ENCODE results near the gene CCBE1.

DNA sequence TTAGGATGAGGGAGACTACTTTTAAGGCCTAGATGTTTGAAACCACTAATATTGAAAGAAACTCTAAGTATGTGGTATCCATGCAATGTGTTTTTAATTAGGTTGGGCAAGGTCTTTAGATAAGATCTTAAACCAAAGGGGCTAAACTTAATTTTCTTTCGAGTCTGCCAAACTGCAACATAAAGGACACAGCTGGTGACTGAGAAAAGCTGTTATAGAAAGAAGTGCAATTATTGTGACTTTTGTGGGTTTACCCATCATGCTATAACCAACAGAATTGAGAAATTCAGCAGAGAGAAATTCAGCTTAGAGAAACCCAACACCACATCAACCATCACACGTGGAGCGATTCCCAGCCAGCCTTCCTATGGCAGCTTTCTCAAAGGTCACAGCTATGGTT, 218.6 kb downstream of the CCBE1 start:
- TF ChIP-seq GATA3 (IDR thresholded peaks at IDR 0.05; ENCODE audit: low read depth, low read length) = peak; percentile 90
- TF ChIP-seq GATA2 (IDR thresholded peaks at IDR 0.05; ENCODE audit: low read depth, low read length) = peak; percentile 55; the same call in 1 of the 2 replicates
